Loucy (cell line): ENCODE measurements around the gene HPGDS.

Experiments
- CTCF ChIP-seq: fragments of 200-600 bp; sonication (generic); conservative IDR thresholded peaks from 2 replicates; pipeline ENCODE4 v1.5.1; 2014; ENCODE audit warnings: mild to moderate bottlenecking, antibody characterized with exemption, low read length
- EZH2phosphoT487 ChIP-seq: fragments of 200-600 bp; IDR thresholded peaks from 2 replicates; pipeline ENCODE4 v1.6.1; 2018; ENCODE audit warnings: antibody characterized with exemption, mild to moderate bottlenecking, moderate library complexity, borderline replicate concordance

GRCh38 chr4:94356444-94356843 lies 13.8 kb upstream of the HPGDS start:
- TF ChIP-seq CTCF = no peak
- TF ChIP-seq EZH2phosphoT487 = no peak
